Astrocyte (in vitro differentiated cells and primary cell): ENCODE data around the gene SETD1A. TPM values are rescaled to one million over a fixed set of nuclear protein-coding genes. Genes with fewer than 3 reads are reported as not detected.

Source experiments
- DNase-seq: peaks from one replicate; pipeline ENCODE4 v3.0.0-alpha.2; 2010; ENCODE audit warnings: low read depth
- FAIRE-seq: peaks from 2 replicates; lab custom pipeline; 2011; peaks lifted over from hg19 to GRCh38; lab: Jason Lieb, UNC
- H2AFZ ChIP-seq: 2 replicates; pipeline ENCODE4 v1.6.0; 2012; ENCODE audit warnings: low read depth, low read length, inconsistent platforms
- H3K27ac ChIP-seq: 2 replicates; pipeline ENCODE4 v1.5.1; 2011; ENCODE audit warnings: low read depth, low read length, inconsistent platforms
- H3K27me3 ChIP-seq: 2 replicates; pipeline ENCODE4 v1.6.0; 2011; ENCODE audit warnings: low read length, inconsistent platforms; ENCODE audit not compliant: insufficient read depth
- H3K36me3 ChIP-seq: 2 replicates; pipeline ENCODE4 v1.5.1; 2011; ENCODE audit warnings: low read length, inconsistent platforms; ENCODE audit not compliant: insufficient read depth
- H3K4me1 ChIP-seq: 2 replicates; pipeline ENCODE4 v1.5.1; 2011; ENCODE audit warnings: low read length, inconsistent platforms; ENCODE audit not compliant: insufficient read depth
- H3K4me2 ChIP-seq: 2 replicates; pipeline ENCODE4 v1.6.0; 2012; ENCODE audit warnings: low read length, inconsistent platforms
- H3K4me3 ChIP-seq: 2 replicates; pipeline ENCODE4 v1.5.1; 2011; ENCODE audit warnings: low read depth, mild to moderate bottlenecking, low read length, inconsistent platforms; ENCODE audit not compliant: insufficient read depth
- H3K79me2 ChIP-seq: 2 replicates; pipeline ENCODE4 v1.6.0; 2012; ENCODE audit warnings: mild to moderate bottlenecking, low read length, inconsistent platforms; ENCODE audit not compliant: insufficient read depth
- H3K9ac ChIP-seq: 2 replicates; pipeline ENCODE4 v1.6.0; 2012; ENCODE audit warnings: mild to moderate bottlenecking, low read length, inconsistent platforms
- H3K9me3 ChIP-seq: 2 replicates; pipeline ENCODE4 v1.5.1; 2012; ENCODE audit warnings: low read depth, mild to moderate bottlenecking, low read length, inconsistent platforms; ENCODE audit not compliant: insufficient read depth
- H4K20me1 ChIP-seq: 2 replicates; pipeline ENCODE4 v1.6.0; 2012; ENCODE audit warnings: low read length, inconsistent platforms; ENCODE audit not compliant: insufficient read depth
- H3K27ac Mint-ChIP-seq: one replicate; pipeline ENCODE4 v1.8.0; 2021; ENCODE audit warnings: mild to moderate bottlenecking, mixed read lengths; ENCODE audit not compliant: unreplicated experiment
- H3K27me3 Mint-ChIP-seq: one replicate; pipeline ENCODE4 v1.8.0; 2021; ENCODE audit warnings: low read depth, mixed read lengths; ENCODE audit not compliant: unreplicated experiment
- H3K36me3 Mint-ChIP-seq: one replicate; pipeline ENCODE4 v1.8.0; 2021; ENCODE audit warnings: low read depth, mixed read lengths; ENCODE audit not compliant: unreplicated experiment
- H3K4me1 Mint-ChIP-seq: one replicate; pipeline ENCODE4 v1.8.0; 2021; ENCODE audit warnings: low read depth, mixed read lengths; ENCODE audit not compliant: unreplicated experiment
- H3K4me3 Mint-ChIP-seq: one replicate; pipeline ENCODE4 v1.8.0; 2021; ENCODE audit warnings: mild to moderate bottlenecking, moderate library complexity, mixed read lengths; ENCODE audit not compliant: unreplicated experiment
- H3K9me3 Mint-ChIP-seq: one replicate; pipeline ENCODE4 v1.8.0; 2021; ENCODE audit warnings: mild to moderate bottlenecking, mixed read lengths; ENCODE audit not compliant: unreplicated experiment
- CTCF ChIP-seq: IDR thresholded peaks from 2 replicates; pipeline ENCODE4 v1.5.1; 2011; ENCODE audit warnings: low read depth, mild to moderate bottlenecking, inconsistent platforms, low read length, moderate library complexity; ENCODE audit not compliant: insufficient read depth
- EZH2 ChIP-seq: IDR thresholded peaks from 2 replicates; pipeline ENCODE4 v1.6.1; 2012; ENCODE audit warnings: mild to moderate bottlenecking, low read length, inconsistent platforms; ENCODE audit not compliant: insufficient read depth
- total RNA-seq: library from RNA; stranded (reverse); gene quantifications from 2 replicates; pipeline ENCODE4 v1.2.1, GENCODE V29; 2021

The SETD1A gene
- total RNA-seq, 1 donor from 2014 or later: 18.7 TPM

- Mint-ChIP-seq H3K36me3 (peaks cover 2% of the 10 kb centered on the region), H3K4me1 (peaks cover 50% of the 10 kb centered on the region), H3K4me3 (no peak overlapping the region), H3K9me3 (no peaks in the 10 kb centered on the region), H3K27ac (peak overlapping the region; percentile 99), H3K27me3 (no peaks in the 10 kb centered on the region)
- Histone ChIP-seq H3K4me3 (no peak overlapping the region), H3K79me2 (peaks cover 58% of the 10 kb centered on the region), H3K9me3 (no peaks in the 10 kb centered on the region), H2AFZ (no peak overlapping the region), H3K4me1 (peaks cover 29% of the 10 kb centered on the region), H3K27ac (no peak overlapping the region), H3K27me3 (no peaks in the 10 kb centered on the region), H3K36me3 (no peaks in the 10 kb centered on the region), H3K4me2 (no peak overlapping the region), H3K9ac (no peak overlapping the region), H4K20me1 (peaks cover 11% of the 10 kb centered on the region)
- FAIRE-seq (no peak), DNase-seq (no peak)
- TF ChIP-seq CTCF (no peak), EZH2 (no peak)
Observed at GRCh38 chr16:31003744-31004143, 46.2 kb downstream of the SETD1A start.

GRCh38 chr16:31004658-31005057, 47.1 kb downstream of the SETD1A start:
- FAIRE-seq (no peak), DNase-seq (no peak)
- H3K4me1 Mint-ChIP-seq: peaks cover 50% of the 10 kb centered on the region
- H3K9me3 ChIP-seq: no peaks in the 10 kb centered on the region
- H4K20me1 ChIP-seq: peaks cover 11% of the 10 kb centered on the region
- H3K9ac ChIP-seq: no peak overlapping the region
- H2AFZ ChIP-seq: no peak overlapping the region
- H3K4me3 ChIP-seq: no peak overlapping the region
- no peak overlapping the region for H3K27ac Mint-ChIP-seq
- no peak overlapping the region for H3K27ac ChIP-seq
- no peaks in the 10 kb centered on the region for H3K36me3 ChIP-seq
- peaks cover 67% of the 10 kb centered on the region for H3K79me2 ChIP-seq
- no peaks in the 10 kb centered on the region for H3K27me3 Mint-ChIP-seq
- peaks cover 2% of the 10 kb centered on the region for H3K36me3 Mint-ChIP-seq
- no peak overlapping the region for H3K4me3 Mint-ChIP-seq
- no peak overlapping the region for H3K4me2 ChIP-seq
- TF ChIP-seq EZH2 (no peak), CTCF (no peak)
- no peaks in the 10 kb centered on the region for H3K27me3 ChIP-seq
- peaks cover 29% of the 10 kb centered on the region for H3K4me1 ChIP-seq
- H3K9me3 Mint-ChIP-seq: no peaks in the 10 kb centered on the region

GRCh38 chr16:31005350-31006085, 48.0 kb downstream of the SETD1A start:
- H4K20me1 ChIP-seq: peaks cover 11% of the 10 kb centered on the region
- H3K4me3 ChIP-seq: no peak overlapping the region
- DNase-seq: no peak
- H3K9me3 Mint-ChIP-seq: no peaks in the 10 kb centered on the region
- no peak overlapping the region for H3K27ac ChIP-seq
- H3K4me3 Mint-ChIP-seq: no peak overlapping the region
- no peak overlapping the region for H3K4me2 ChIP-seq
- no peak for FAIRE-seq
- H3K27me3 Mint-ChIP-seq: no peaks in the 10 kb centered on the region
- peaks cover 32% of the 10 kb centered on the region for H3K4me1 ChIP-seq
- peaks cover 2% of the 10 kb centered on the region for H3K36me3 Mint-ChIP-seq
- H3K9me3 ChIP-seq: no peaks in the 10 kb centered on the region
- no peak overlapping the region for H3K27ac Mint-ChIP-seq
- no peaks in the 10 kb centered on the region for H3K27me3 ChIP-seq
- TF ChIP-seq CTCF (no peak), EZH2 (no peak)
- H2AFZ ChIP-seq: no peak overlapping the region
- no peaks in the 10 kb centered on the region for H3K36me3 ChIP-seq
- peaks cover 73% of the 10 kb centered on the region for H3K79me2 ChIP-seq
- H3K9ac ChIP-seq: no peak overlapping the region
- H3K4me1 Mint-ChIP-seq: peaks cover 53% of the 10 kb centered on the region
